SK-N-MC (cell line): ENCODE data around the gene MZF1.

ENCODE experiments used
- EZH2 ChIP-seq: fragments of 200-600 bp; sonication (generic); IDR thresholded peaks from one replicate; pipeline ENCODE4 v1.6.1; 2017; ENCODE audit warnings: antibody characterized with exemption
- POLR2AphosphoS5 ChIP-seq: IDR thresholded peaks from 2 replicates; pipeline ENCODE4 v1.6.1; 2012; ENCODE audit warnings: mild to moderate bottlenecking, low read depth, low read length, borderline replicate concordance

GRCh38 chr19:58563823-58564222, 9.3 kb downstream of the MZF1 start:
- no peak for TF ChIP-seq EZH2
- no peak; the same call in 1 of the 2 replicates for TF ChIP-seq POLR2AphosphoS5
